Measurements from ENCODE around the gene DDX54.

Gene DDX54

GRCh38 chr12:113169697-113170096, 15.6 kb downstream of the DDX54 start:
- no peak for DNase-seq (ENCODE audit: low read depth)
- TF ChIP-seq, protein P1, sequence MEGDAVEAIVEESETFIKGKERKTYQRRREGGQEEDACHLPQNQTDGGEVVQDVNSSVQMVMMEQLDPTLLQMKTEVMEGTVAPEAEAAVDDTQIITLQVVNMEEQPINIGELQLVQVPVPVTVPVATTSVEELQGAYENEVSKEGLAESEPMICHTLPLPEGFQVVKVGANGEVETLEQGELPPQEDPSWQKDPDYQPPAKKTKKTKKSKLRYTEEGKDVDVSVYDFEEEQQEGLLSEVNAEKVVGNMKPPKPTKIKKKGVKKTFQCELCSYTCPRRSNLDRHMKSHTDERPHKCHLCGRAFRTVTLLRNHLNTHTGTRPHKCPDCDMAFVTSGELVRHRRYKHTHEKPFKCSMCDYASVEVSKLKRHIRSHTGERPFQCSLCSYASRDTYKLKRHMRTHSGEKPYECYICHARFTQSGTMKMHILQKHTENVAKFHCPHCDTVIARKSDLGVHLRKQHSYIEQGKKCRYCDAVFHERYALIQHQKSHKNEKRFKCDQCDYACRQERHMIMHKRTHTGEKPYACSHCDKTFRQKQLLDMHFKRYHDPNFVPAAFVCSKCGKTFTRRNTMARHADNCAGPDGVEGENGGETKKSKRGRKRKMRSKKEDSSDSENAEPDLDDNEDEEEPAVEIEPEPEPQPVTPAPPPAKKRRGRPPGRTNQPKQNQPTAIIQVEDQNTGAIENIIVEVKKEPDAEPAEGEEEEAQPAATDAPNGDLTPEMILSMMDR (IDR thresholded peaks at IDR 0.05; ENCODE audit: control insufficient read depth, extremely low read depth, insufficient read depth), result no peak
- no peak overlapping the region for H3K4me3 ChIP-seq (ENCODE audit: low read depth, low read length)

DNA sequence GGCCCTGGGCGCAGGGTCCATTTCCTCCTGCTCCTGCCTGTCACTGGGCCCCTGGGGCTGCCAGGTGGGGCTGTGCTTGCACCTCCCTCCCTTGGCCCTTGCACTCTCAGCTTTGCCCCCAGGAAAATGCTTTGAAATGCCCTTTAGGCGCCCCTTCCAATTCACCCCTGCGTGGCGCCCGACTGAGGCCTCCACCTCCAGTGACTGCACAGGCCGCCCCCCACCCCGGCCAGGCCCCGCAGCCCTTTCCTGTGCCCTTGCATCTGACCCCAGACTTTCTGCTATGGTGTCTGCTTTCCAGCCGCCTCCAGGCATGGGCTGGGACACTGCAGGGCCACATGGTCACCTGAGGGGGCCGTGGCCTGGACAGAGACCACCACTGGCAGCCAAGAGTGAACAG, 17.4 kb downstream of the DDX54 start:
- no peak overlapping the region for H3K4me3 ChIP-seq (ENCODE audit: low read depth, low read length)
- TF ChIP-seq, protein P1 (IDR thresholded peaks at IDR 0.05; ENCODE audit: control insufficient read depth, extremely low read depth, insufficient read depth), result no peak
- no peak for DNase-seq (ENCODE audit: low read depth)

DNA sequence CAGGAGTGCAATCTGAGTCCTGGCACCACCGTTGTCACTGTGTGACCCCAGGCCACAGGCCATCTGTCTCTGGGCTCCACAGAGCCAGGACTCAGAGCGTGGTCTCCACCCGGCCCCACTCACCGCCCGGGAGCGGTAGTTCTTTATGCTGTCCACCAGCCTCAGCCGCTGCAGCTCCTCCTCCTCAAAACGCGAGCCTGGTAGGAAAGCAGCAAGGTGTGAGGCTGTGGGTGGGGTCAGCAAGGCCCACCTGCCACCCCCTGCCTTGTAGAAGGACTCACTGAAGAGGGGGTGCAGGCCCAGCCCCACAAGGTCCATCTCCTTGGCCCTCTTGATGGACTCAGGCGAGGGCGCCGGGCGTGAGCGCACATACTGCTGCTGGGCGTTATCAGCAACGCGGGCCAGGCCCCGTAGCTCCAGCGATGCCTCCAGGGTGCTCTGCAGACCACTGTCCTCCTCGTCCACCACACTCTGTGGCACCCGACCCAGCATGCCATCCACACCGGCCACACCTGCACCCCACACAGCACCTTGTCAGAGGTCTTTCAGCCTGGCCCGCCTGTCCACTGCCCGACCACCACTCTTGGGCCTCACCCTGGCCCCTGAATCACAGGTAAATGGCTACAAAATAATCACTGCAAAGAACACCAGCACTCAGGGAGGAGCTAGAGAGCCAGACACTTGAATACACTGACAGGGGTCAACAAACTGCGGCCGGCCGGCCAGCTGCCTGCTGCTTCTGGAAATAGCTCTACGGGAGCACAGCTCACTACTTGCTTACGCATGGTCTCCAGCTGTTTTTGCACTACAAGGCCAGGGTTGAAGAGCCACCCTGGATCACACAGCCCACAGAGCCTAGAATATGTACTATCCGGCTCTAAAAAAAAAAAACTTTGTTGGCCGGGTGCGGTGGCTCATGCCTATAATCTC, 19.5 kb downstream of the DDX54 start:
- H3K4me3 ChIP-seq (ENCODE audit: low read depth, low read length), result no peak overlapping the region
- TF ChIP-seq, protein P1 (IDR thresholded peaks at IDR 0.05; ENCODE audit: control insufficient read depth, extremely low read depth, insufficient read depth), result no peak
- DNase-seq (ENCODE audit: low read depth), result no peak

DNA sequence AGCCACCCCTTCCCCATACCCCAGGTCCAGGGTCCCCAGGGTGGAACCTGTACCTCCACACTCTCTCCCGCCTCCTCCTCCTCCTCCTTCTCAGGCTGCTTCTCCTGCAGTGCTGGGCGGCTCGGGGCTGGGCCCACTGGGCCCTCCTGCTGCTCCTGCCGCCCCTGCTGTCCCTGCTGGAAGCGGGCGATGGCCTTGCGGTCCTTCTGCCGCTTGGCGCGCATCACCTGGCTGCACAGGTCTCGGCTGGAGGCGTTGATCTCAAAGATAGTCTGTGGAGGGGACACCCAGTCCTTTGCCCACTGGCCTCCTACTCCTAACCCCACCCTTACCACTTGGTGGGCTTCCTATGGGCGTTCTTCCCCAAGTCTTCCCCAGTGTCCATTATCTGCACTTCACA, 21.3 kb downstream of the DDX54 start:
- H3K4me3 ChIP-seq (ENCODE audit: low read depth, low read length), result no peak overlapping the region
- TF ChIP-seq, protein P1 (IDR thresholded peaks at IDR 0.05; ENCODE audit: control insufficient read depth, extremely low read depth, insufficient read depth), result no peak
- no peak for DNase-seq (ENCODE audit: low read depth)

GRCh38 chr12:113163030-113163360, 22.3 kb downstream of the DDX54 start:
- H3K4me3 ChIP-seq (ENCODE audit: low read depth, low read length), result no peak overlapping the region
- TF ChIP-seq, protein P1 (IDR thresholded peaks at IDR 0.05; ENCODE audit: control insufficient read depth, extremely low read depth, insufficient read depth), result no peak
- DNase-seq (ENCODE audit: low read depth), result no peak

DNA sequence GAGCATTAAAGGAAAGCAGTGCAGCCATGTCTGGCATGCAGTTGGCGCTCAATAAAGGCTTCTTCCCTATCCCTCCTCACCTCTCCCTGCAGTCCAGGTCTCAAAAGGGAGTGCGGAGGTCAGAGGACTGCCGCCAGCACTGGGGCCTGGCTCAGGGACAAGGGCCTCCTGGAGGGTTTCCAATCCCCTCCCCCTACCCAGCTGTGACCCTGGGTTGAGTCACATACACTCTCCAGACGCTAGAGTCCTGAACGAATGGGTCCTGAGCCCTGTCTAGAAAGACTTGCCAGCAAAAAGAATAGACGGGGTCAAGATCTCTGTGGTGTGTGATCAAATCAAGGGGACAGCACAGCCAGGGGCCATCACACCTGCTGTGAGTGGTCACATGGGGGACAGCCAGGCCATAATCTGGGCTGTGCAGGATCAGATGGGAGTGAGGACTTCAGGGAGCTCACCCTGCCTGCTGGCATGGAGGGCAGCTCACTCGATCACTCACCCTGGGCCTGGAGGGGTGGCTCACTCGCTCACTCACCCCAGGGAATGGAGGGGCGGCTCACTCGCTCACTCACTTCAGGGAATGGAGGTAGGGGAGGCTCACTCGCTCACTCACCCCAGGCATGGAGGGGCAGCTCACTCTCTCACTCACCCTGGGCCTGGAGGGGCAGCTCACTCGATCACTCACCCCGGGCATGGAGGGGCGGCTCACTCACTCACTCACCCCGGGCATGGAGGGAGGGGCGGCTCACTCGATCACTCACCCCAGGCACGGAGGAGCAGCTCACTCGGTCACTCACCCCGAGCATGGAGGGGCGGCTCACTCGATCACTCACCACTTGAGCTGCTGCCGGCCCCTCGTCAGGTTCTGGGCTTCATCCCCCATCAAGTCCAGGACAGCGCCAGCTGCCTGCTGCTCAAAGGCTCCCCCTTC, 22.9 kb downstream of the DDX54 start:
- no peak for DNase-seq (ENCODE audit: low read depth)
- TF ChIP-seq, protein P1 (IDR thresholded peaks at IDR 0.05; ENCODE audit: control insufficient read depth, extremely low read depth, insufficient read depth), result no peak
- H3K4me3 ChIP-seq (ENCODE audit: low read depth, low read length), result no peak overlapping the region

All from LNCaP clone FGC (cell line).